NB4 (cell line): ENCODE data around the gene MPDU1.

Source experiments
- CTCF ChIP-seq: IDR thresholded peaks from one replicate; pipeline ENCODE4 v1.5.1; 2012; ENCODE audit warnings: low read depth, low read length
- MYC ChIP-seq: IDR thresholded peaks from 2 replicates; pipeline ENCODE4 v1.6.1; 2011; ENCODE audit warnings: low read depth, low read length
- POLR2A ChIP-seq: IDR thresholded peaks from 2 replicates; pipeline ENCODE4 v1.6.1; 2011; ENCODE audit warnings: mild to moderate bottlenecking; ENCODE audit not compliant: insufficient read length; ENCODE audit errors: extremely low read depth

GRCh38 chr17:7541074-7541621 is 42.5 kb upstream of the MPDU1 start:
- TF ChIP-seq CTCF (no peak), POLR2A (no peak), MYC (no peak)
